Measurements from ENCODE around the gene PSMG1. TPM values are rescaled to one million over a fixed set of nuclear protein-coding genes. Genes with fewer than 3 reads are reported as not detected.

The PSMG1 gene
- total and polyA plus RNA-seq, 9 of the 15 experiments (the other 6 are each of a cell fraction or from before 2014, with no cell fraction given): 54.5 to 427 (median 328) TPM

DNA sequence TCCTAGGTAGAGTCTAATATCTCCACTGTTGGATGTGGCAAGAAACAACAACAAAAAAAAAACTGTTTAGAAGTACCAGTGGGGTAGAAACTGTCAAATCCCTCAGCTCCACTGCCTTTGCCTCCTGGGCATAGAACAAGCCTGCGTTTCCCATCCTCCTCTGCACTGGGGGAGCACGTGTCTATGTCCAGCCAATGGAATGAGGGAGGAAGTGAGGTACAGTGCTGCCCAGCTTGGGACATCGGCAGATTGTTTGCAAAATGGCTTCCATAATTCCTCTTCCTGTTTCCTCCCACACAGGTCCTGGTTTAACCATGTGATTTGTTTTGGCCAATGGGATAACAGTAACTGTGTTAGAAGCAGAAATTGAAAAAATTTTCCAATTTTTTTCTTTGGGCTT, 39.1 kb downstream of the PSMG1 start (continued):
- TF ChIP-seq CBFA2T2 (conservative IDR thresholded peaks at IDR 0.05) (peak; percentile 29; the same call in 1 of the 2 replicates), GABPB1 (CRISPR knock-in tag; IDR thresholded peaks at IDR 0.05) (peak; percentile 72; the same call in 1 of the 2 replicates), ZNF324 (CRISPR knock-in tag; IDR thresholded peaks at IDR 0.05) (no peak), YY1 (IDR thresholded peaks at IDR 0.05; ENCODE audit: borderline replicate concordance in 1 of 3, control insufficient read depth in 1 of 3, extremely low read depth in 1 of 3, insufficient read depth in 3 of 3, insufficient read length in 1 of 3, insufficient replicate concordance in 2 of 3, low read depth in 1 of 3, low read length in 2 of 3) (peak in 1 of 3 experiments; percentile 78), CREM (IDR thresholded peaks at IDR 0.05; ENCODE audit: low read depth) (peak; percentile 51; the same call in 1 of the 2 replicates), SIRT6 (IDR thresholded peaks at IDR 0.05; ENCODE audit: low read depth, low read length) (no peak), CHD1 (IDR thresholded peaks at IDR 0.05; ENCODE audit: low read length) (no peak), EGR1 (conservative IDR thresholded peaks at IDR 0.05) (peak; percentile 41; the same call in 1 of the 2 replicates), EHMT2 (IDR thresholded peaks at IDR 0.05) (peak; percentile 93), ZNF589 (CRISPR knock-in tag; IDR thresholded peaks at IDR 0.05; ENCODE audit: low read depth) (0 out of 2 replicates have a peak, but pooled peaks have one; percentile 31), CBX3 (IDR thresholded peaks at IDR 0.05; ENCODE audit: borderline replicate concordance in 1 of 2, low read length in 2 of 2) (peak in 1 of 2 experiments; percentile 86; a peak in 2 of 3 replicates), SRF (CRISPR knock-in tag; IDR thresholded peaks at IDR 0.05) (no peak)
- TF ChIP-seq, protein P1, sequence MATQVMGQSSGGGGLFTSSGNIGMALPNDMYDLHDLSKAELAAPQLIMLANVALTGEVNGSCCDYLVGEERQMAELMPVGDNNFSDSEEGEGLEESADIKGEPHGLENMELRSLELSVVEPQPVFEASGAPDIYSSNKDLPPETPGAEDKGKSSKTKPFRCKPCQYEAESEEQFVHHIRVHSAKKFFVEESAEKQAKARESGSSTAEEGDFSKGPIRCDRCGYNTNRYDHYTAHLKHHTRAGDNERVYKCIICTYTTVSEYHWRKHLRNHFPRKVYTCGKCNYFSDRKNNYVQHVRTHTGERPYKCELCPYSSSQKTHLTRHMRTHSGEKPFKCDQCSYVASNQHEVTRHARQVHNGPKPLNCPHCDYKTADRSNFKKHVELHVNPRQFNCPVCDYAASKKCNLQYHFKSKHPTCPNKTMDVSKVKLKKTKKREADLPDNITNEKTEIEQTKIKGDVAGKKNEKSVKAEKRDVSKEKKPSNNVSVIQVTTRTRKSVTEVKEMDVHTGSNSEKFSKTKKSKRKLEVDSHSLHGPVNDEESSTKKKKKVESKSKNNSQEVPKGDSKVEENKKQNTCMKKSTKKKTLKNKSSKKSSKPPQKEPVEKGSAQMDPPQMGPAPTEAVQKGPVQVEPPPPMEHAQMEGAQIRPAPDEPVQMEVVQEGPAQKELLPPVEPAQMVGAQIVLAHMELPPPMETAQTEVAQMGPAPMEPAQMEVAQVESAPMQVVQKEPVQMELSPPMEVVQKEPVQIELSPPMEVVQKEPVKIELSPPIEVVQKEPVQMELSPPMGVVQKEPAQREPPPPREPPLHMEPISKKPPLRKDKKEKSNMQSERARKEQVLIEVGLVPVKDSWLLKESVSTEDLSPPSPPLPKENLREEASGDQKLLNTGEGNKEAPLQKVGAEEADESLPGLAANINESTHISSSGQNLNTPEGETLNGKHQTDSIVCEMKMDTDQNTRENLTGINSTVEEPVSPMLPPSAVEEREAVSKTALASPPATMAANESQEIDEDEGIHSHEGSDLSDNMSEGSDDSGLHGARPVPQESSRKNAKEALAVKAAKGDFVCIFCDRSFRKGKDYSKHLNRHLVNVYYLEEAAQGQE (IDR thresholded peaks at IDR 0.05; ENCODE audit: borderline replicate concordance): peak; percentile 25
- TF ChIP-seq, protein P1 (CRISPR knock-in tag; IDR thresholded peaks at IDR 0.05; ENCODE audit: low read depth): no peak
- TF ChIP-seq, protein P2, sequence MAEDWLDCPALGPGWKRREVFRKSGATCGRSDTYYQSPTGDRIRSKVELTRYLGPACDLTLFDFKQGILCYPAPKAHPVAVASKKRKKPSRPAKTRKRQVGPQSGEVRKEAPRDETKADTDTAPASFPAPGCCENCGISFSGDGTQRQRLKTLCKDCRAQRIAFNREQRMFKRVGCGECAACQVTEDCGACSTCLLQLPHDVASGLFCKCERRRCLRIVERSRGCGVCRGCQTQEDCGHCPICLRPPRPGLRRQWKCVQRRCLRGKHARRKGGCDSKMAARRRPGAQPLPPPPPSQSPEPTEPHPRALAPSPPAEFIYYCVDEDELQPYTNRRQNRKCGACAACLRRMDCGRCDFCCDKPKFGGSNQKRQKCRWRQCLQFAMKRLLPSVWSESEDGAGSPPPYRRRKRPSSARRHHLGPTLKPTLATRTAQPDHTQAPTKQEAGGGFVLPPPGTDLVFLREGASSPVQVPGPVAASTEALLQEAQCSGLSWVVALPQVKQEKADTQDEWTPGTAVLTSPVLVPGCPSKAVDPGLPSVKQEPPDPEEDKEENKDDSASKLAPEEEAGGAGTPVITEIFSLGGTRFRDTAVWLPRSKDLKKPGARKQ (CRISPR knock-in tag; IDR thresholded peaks at IDR 0.05): no peak
- TF ChIP-seq, protein P3, sequence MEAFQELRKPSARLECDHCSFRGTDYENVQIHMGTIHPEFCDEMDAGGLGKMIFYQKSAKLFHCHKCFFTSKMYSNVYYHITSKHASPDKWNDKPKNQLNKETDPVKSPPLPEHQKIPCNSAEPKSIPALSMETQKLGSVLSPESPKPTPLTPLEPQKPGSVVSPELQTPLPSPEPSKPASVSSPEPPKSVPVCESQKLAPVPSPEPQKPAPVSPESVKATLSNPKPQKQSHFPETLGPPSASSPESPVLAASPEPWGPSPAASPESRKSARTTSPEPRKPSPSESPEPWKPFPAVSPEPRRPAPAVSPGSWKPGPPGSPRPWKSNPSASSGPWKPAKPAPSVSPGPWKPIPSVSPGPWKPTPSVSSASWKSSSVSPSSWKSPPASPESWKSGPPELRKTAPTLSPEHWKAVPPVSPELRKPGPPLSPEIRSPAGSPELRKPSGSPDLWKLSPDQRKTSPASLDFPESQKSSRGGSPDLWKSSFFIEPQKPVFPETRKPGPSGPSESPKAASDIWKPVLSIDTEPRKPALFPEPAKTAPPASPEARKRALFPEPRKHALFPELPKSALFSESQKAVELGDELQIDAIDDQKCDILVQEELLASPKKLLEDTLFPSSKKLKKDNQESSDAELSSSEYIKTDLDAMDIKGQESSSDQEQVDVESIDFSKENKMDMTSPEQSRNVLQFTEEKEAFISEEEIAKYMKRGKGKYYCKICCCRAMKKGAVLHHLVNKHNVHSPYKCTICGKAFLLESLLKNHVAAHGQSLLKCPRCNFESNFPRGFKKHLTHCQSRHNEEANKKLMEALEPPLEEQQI (IDR thresholded peaks at IDR 0.05): peak; percentile 58; the same call in 1 of the 2 replicates
